Heart right ventricle (tissue), 16 donors: ENCODE data around the gene CDADC1. TPM values are rescaled to one million over a fixed set of nuclear protein-coding genes. Genes with fewer than 3 reads are reported as not detected.

Experiments
- ATAC-seq, 8 donors: fragments of 200-7000 bp; cut with Tn5 transposase; one replicate each; pipeline ENCODE4 v1.9.1; 2020; ENCODE audit warnings: mild to moderate bottlenecking in 8 of 8, moderate library complexity in 8 of 8, moderate number of reproducible peaks in 1 of 8
- DNase-seq, 2 donors: peaks; one replicate each; pipeline ENCODE4 v3.0.0-alpha.2; 2020
- H3K27ac ChIP-seq, 10 donors: fragments of 200-600 bp; sonication (generic) in 2 of 10; one replicate each; pipeline versions ENCODE4 v1.5.0 to v1.8.0; 2020 to 2022; ENCODE audit warnings: mild to moderate bottlenecking in 3 of 10
- H3K27me3 ChIP-seq, 7 donors: fragments of 200-600 bp; one replicate each; pipeline ENCODE4 v1.8.0; 2021 to 2022; ENCODE audit warnings: mild to moderate bottlenecking in 2 of 7
- H3K36me3 ChIP-seq, 9 donors: fragments of 200-600 bp; sonication (generic) in 1 of 9; one replicate each; pipeline versions ENCODE4 v1.5.0 to v1.8.0; 2020 to 2022; ENCODE audit warnings: mild to moderate bottlenecking in 2 of 9
- H3K4me1 ChIP-seq, 9 donors: fragments of 200-600 bp; sonication (generic) in 1 of 9; one replicate each; pipeline versions ENCODE4 v1.5.0 to v1.8.0; 2020 to 2022; ENCODE audit warnings: mild to moderate bottlenecking in 4 of 9
- H3K4me3 ChIP-seq, 10 donors: fragments of 200-600 bp; sonication (generic) in 2 of 10; one replicate each; pipeline versions ENCODE4 v1.5.0 to v1.8.0; 2020 to 2022; ENCODE audit warnings: mild to moderate bottlenecking in 7 of 10, moderate library complexity in 2 of 10
- H3K9me3 ChIP-seq, 11 donors: fragments of 200-600 bp in 10 of 11; sonication (generic) in 2 of 11; one replicate each; pipeline versions ENCODE4 v1.5.0 to v1.8.0; 2013 to 2022; ENCODE audit warnings: mild to moderate bottlenecking in 2 of 11, control low read depth in 1 of 11, moderate library complexity in 1 of 11
- CTCF ChIP-seq, 9 donors: fragments of 200-600 bp; sonication (generic) in 2 of 9; IDR thresholded peaks; one replicate each; pipeline versions ENCODE4 v1.5.0 to v1.8.0; 2021 to 2022; ENCODE audit warnings: antibody characterized with exemption in 9 of 9, mild to moderate bottlenecking in 5 of 9, moderate library complexity in 1 of 9
- WGBS, 2 donors: extraction: QIAGEN DNeasy Blood & Tissue Kit; methylation state at CpG; one replicate each; pipeline ENCODE4 v1.1.7; 2013; ENCODE audit warnings: inconsistent platforms in 1 of 2; 5-methylcytosine and 5-hydroxymethylcytosine counted together
- intact Hi-C, 10 donors: fragments of 100-400 bp; cut with DNase I; formaldehyde crosslinking; loops; one replicate each; pipeline versions ENCODE4 v1.11.1 to v1.14.2; 2022
- polyA plus RNA-seq, 2 donors: library from polyadenylated mRNA; stranded (reverse); fragments of 200-250 nt; gene quantifications; one replicate each; pipeline ENCODE4 v1.2.3, GENCODE V29; 2013
- total RNA-seq, 10 donors: library from RNA; stranded (reverse); fragmentation: NEBNext Ultra II Directional in 3 of 10; extraction: Animal tissue kit (Norgen Biotek cat#: 25700) in 3 of 10; gene quantifications; one replicate each; pipeline versions ENCODE4 v1.2.1 to v1.2.4, GENCODE V29; 2021 to 2023
- donor health status: Arrhythmogenic right ventricular cardiomyopathy.
- donor health status: ischemic (EF 13 %, LVEDD 7.1; RV severe dilation, severe dysfunction).
- donor health status: healthy with polysubstance abuse.
- donor health status: DM: no; HTN: yes; CAD: no.
- donor health status: DM: no; HTN: no; CAD: no.
- donor health status: ischemic (EF 25% LVEDD 6.9; RV normal size, moderate dysfunction).
- donor health status: ischemic (EF 25% LVEDD 5.7; RV mildly dilated, moderate dysfunction).
- donor health status: healthy.
- donor health status: DM: yes; HTN: yes; CAD: no.
- donor health status: Ischemic cardiomyopathy.
- donor health status: ischemic (EF 35%, LVEDD 5.7; RV mildly dilated, moderate dysfunction).
- donor health status: nonischemic (EF 11% LVEDD 7.7; RV severe dilation, severe dysfunction).
- donor health status: DM: yes; HTN: yes; CAD: no.
- donor health status: PGD.
- donor health status: ischemic (EF 29% LVEDD 5.4; RV normal size, mild dysfunction).
- donor health status: nonischemic (EF 23%, LVEDD 6.1; RV moderate dilation, normal function).

Gene CDADC1
- total and polyA plus RNA-seq, 12 donors, result 4.9 to 12.7 (median 8.9) TPM

GRCh38 chr13:49238621-49239020, 9.1 kb upstream of the CDADC1 start:
- H3K4me1 ChIP-seq, result no peaks in the 10 kb centered on the region
- H3K27ac ChIP-seq, result no peak overlapping the region
- no peaks in the 10 kb centered on the region for H3K27me3 ChIP-seq
- intact Hi-C loops, result no loop called here
- DNase-seq (no peak), ATAC-seq (no peak)
- H3K36me3 ChIP-seq, result no peaks in the 10 kb centered on the region
- WGBS, 2 donors, result 94 to 97% methylated on average over 2 of the region's 2 CpGs
- peaks cover 0 to 6% (median 0%) of the 10 kb centered on the region in 11 donors for H3K9me3 ChIP-seq
- no peak for TF ChIP-seq CTCF (IDR thresholded peaks at IDR 0.05)
- no peak overlapping the region for H3K4me3 ChIP-seq

GRCh38 chr13:49240017-49240416, 7.7 kb upstream of the CDADC1 start:
- 41 to 52% methylated on average over 4 of the region's 4 CpGs for WGBS, 2 donors
- DNase-seq (no peak), ATAC-seq (no peak)
- intact Hi-C loops, result no loop called here
- H3K36me3 ChIP-seq, result no peaks in the 10 kb centered on the region
- no peaks in the 10 kb centered on the region for H3K27me3 ChIP-seq
- no peak overlapping the region for H3K27ac ChIP-seq
- no peak overlapping the region for H3K4me3 ChIP-seq
- no peaks in the 10 kb centered on the region for H3K4me1 ChIP-seq
- peak in 7 of 9 donors; percentile 14 to 48 (median 39) for TF ChIP-seq CTCF (IDR thresholded peaks at IDR 0.05)
- H3K9me3 ChIP-seq, result peaks cover 0 to 6% (median 0%) of the 10 kb centered on the region in 11 donors

- Histone ChIP-seq H3K4me1 (no peaks in the 10 kb centered on the region), H3K4me3 (no peak overlapping the region), H3K36me3 (no peaks in the 10 kb centered on the region), H3K9me3 (peaks cover 0 to 6% (median 0%) of the 10 kb centered on the region in 11 donors), H3K27me3 (no peaks in the 10 kb centered on the region), H3K27ac (no peak overlapping the region)
- 94% methylated on average over 7 of the region's 7 CpGs for WGBS, 2 donors
- intact Hi-C loops, result no loop called here
- ATAC-seq (no peak), DNase-seq (no peak)
- TF ChIP-seq CTCF (IDR thresholded peaks at IDR 0.05), result no peak
Observed at GRCh38 chr13:49241296-49241695, 6.4 kb upstream of the CDADC1 start.

- Histone ChIP-seq H3K4me1 (peaks cover 3 to 22% (median 18%) of the 10 kb centered on the region in 9 donors), H3K9me3 (peaks cover 0 to 6% (median 0%) of the 10 kb centered on the region in 11 donors), H3K36me3 (peaks cover 0 to 8% (median 0%) of the 10 kb centered on the region in 9 donors), H3K27ac (no peak overlapping the region), H3K4me3 (no peak overlapping the region), H3K27me3 (no peaks in the 10 kb centered on the region)
- intact Hi-C loops, result loop anchor here in 1 of 10 donors (5.0 kb wide), 1 partner anchor 37 kb away; no protein-coding TSS in a partner anchor
- no peak for TF ChIP-seq CTCF (IDR thresholded peaks at IDR 0.05)
- DNase-seq (no peak), ATAC-seq (no peak)
Observed at GRCh38 chr13:49245101-49245500, 2.6 kb upstream of the CDADC1 start.
